K562 (cell line): ENCODE measurements around the gene INTS1. TPM values are rescaled to one million over a fixed set of nuclear protein-coding genes. Genes with fewer than 3 reads are reported as not detected.
A peak's percentile ranks its signal among the peaks of the same experiment; 100 is the strongest.

Source experiments
- ATAC-seq: fragments of 200-7000 bp; cut with Tn5 transposase; 3 replicates; pipeline ENCODE4 v1.9.1; 2020; ENCODE audit warnings: moderate library complexity
- BruUV-seq: library from RNA; stranded (reverse); fragments of 400-500 nt; replicated peaks from 2 replicates; lab custom pipeline; 2021; lab: Mats Ljungman, UMichigan
- CTCF ChIA-PET: fragments of 300-600 bp; formaldehyde crosslinking; extraction: SDS; loops from one replicate; lab custom pipeline; 2021; ENCODE audit warnings: low intra/inter-chr PET ratio; lab: Yijun Ruan, JAX
- POLR2A ChIA-PET: fragments of 300-600, 350-650 bp; sonication (Branson Sonifier 250); formaldehyde crosslinking; extraction: SDS; loops from one replicate; lab custom pipeline; 2021; ENCODE audit warnings: antibody characterized with exemption, inconsistent platforms; lab: Yijun Ruan, JAX
- DNase-seq, 4 experiments: peaks; one replicate each; pipeline versions ENCODE4 v3.0.0 to v3.0.0-alpha.2; 2011 to 2018; ENCODE audit warnings: low spot score in 3 of 4, mixed read lengths in 3 of 4; ENCODE audit errors: extremely low read depth in 1 of 4
- FAIRE-seq: peaks from 2 replicates; lab custom pipeline; 2011; peaks lifted over from hg19 to GRCh38; lab: Jason Lieb, UNC
- H2AFZ ChIP-seq: 2 replicates; pipeline ENCODE4 v1.6.0; 2011; ENCODE audit warnings: low read depth, low read length, control low read depth, inconsistent platforms
- H3K27ac ChIP-seq: fragments of 200-600 bp; 3 replicates; pipeline ENCODE4 v1.8.0; 2011; ENCODE audit warnings: low read depth, mild to moderate bottlenecking, control low read depth, inconsistent platforms, low read length, moderate library complexity, mixed read lengths; ENCODE audit errors: extremely low read depth
- H3K27me3 ChIP-seq, 2 experiments: fragments of 300-600 bp in 1 of 2; 2 replicates in 1 of 2; 3 replicates in 1 of 2; pipeline versions ENCODE4 v1.6.0 to v1.8.0; 2011; ENCODE audit warnings: inconsistent platforms in 2 of 2, low read length in 2 of 2, mild to moderate bottlenecking in 1 of 2, mixed read lengths in 1 of 2, moderate library complexity in 1 of 2; ENCODE audit not compliant: control insufficient read depth in 2 of 2, insufficient read depth in 2 of 2
- H3K36me3 ChIP-seq: fragments of 300-600 bp; 3 replicates; pipeline ENCODE4 v1.8.0; 2011; ENCODE audit warnings: mild to moderate bottlenecking, low read length, inconsistent platforms; ENCODE audit not compliant: control insufficient read depth, insufficient read depth
- H3K4me1 ChIP-seq, 2 experiments: fragments of 200-600 bp in 1 of 2; replicated peaks in 1 of 2; 2 replicates in 1 of 2; 3 replicates in 1 of 2; pipeline versions ENCODE4 v1.5.1 to v1.8.0; 2011; ENCODE audit warnings: inconsistent platforms in 2 of 2, low read length in 2 of 2, mild to moderate bottlenecking in 1 of 2, mixed read lengths in 1 of 2, moderate library complexity in 1 of 2; ENCODE audit not compliant: control insufficient read depth in 2 of 2, insufficient read depth in 2 of 2
- H3K4me2 ChIP-seq: 2 replicates; pipeline ENCODE4 v1.6.1; 2011; ENCODE audit warnings: low read length, control low read depth, inconsistent platforms, mixed read lengths; ENCODE audit not compliant: insufficient read depth
- H3K4me3 ChIP-seq: fragments of 200-600 bp; sonication (generic), shearing (Covaris generic); 2 replicates; pipeline ENCODE4 v1.5.1; 2016; ENCODE audit warnings: control low read depth, inconsistent platforms
- H3K79me2 ChIP-seq: fragments of 200-600 bp; 3 replicates; pipeline ENCODE4 v1.8.0; 2011; ENCODE audit warnings: low read length, inconsistent platforms; ENCODE audit not compliant: control insufficient read depth, insufficient read depth
- H3K9ac ChIP-seq, 2 experiments: 2 replicates each; pipeline versions ENCODE4 v1.6.0 to v1.6.1; 2011; ENCODE audit warnings: low read depth in 2 of 2, low read length in 2 of 2, control low read depth in 1 of 2, inconsistent platforms in 1 of 2, mild to moderate bottlenecking in 1 of 2, mixed read lengths in 1 of 2; ENCODE audit not compliant: insufficient read depth in 1 of 2
- H3K9me1 ChIP-seq: one replicate; pipeline ENCODE4 v1.6.0; 2011; ENCODE audit warnings: inconsistent platforms, mild to moderate bottlenecking, low read length, moderate library complexity; ENCODE audit not compliant: control insufficient read depth, insufficient read depth
- H3K9me3 ChIP-seq: replicated peaks from 2 replicates; pipeline ENCODE4 v1.5.1; 2011; ENCODE audit warnings: low read depth, low read length, inconsistent platforms; ENCODE audit not compliant: control insufficient read depth, insufficient read depth
- H4K20me1 ChIP-seq: replicated peaks from 2 replicates; pipeline ENCODE4 v1.6.1; 2011; ENCODE audit warnings: low read length, inconsistent platforms, mixed read lengths; ENCODE audit not compliant: control insufficient read depth, insufficient read depth
- CHD4 ChIP-seq: fragments of 200-600 bp; sonication (generic); IDR thresholded peaks from 3 replicates; pipeline ENCODE4 v1.6.1; 2012; ENCODE audit warnings: low read depth, mild to moderate bottlenecking, mixed read lengths, low read length, inconsistent platforms; ENCODE audit not compliant: insufficient read depth, insufficient replicate concordance, poor library complexity, severe bottlenecking
- MECOM ChIP-seq: fragments of 250-450 bp; sonication (Bioruptor Pico); IDR thresholded peaks from 2 replicates; pipeline ENCODE4 v1.8.0; 2022; ENCODE audit warnings: inconsistent platforms
- NELFE ChIP-seq: IDR thresholded peaks from 2 replicates; pipeline ENCODE4 v1.6.1; 2011; ENCODE audit warnings: mild to moderate bottlenecking; ENCODE audit not compliant: insufficient read depth, insufficient read length
- POLR2G ChIP-seq: fragments of 200-400 bp; formaldehyde crosslinking; IDR thresholded peaks from 2 replicates; pipeline ENCODE4 v1.6.1; 2017; ENCODE audit warnings: low read depth, mild to moderate bottlenecking, antibody characterized with exemption, low read length, moderate library complexity
- PRMT5 ChIP-seq: sonication (generic); formaldehyde crosslinking; IDR thresholded peaks from 2 replicates; pipeline ENCODE4 v1.5.0; 2020; ENCODE audit warnings: missing genetic modification reagents
- RBFOX2 ChIP-seq: fragments of 200-400 bp; formaldehyde crosslinking; IDR thresholded peaks from 2 replicates; pipeline ENCODE4 v1.6.1; 2017; ENCODE audit warnings: low read depth, mild to moderate bottlenecking, low read length, moderate library complexity
- ZBTB43 ChIP-seq: sonication (generic); formaldehyde crosslinking; IDR thresholded peaks from 2 replicates; pipeline ENCODE4 v1.8.0; 2023; ENCODE audit warnings: mild to moderate bottlenecking, missing genetic modification reagents
- WGBS: fragments of 100-300 bp; shearing (Covaris generic); methylation state at CpG from one replicate; pipeline ENCODE4 v1.1.6; 2016; ENCODE audit warnings: low coverage, mixed read lengths; ENCODE audit not compliant: insufficient coverage; ENCODE audit errors: missing lambda C conversion rate; 5-methylcytosine and 5-hydroxymethylcytosine counted together
- in situ Hi-C: fragments of 300-500 bp; cut with MboI; formaldehyde crosslinking; loops from 4 replicates; pipeline ENCODE4 v1.15.0; 2018; ENCODE audit warnings: inconsistent platforms, mixed read lengths
- intact Hi-C: fragments of 100-400 bp; cut with micrococcal nuclease; formaldehyde crosslinking; loops from 2 replicates; pipeline ENCODE4 v1.14.2; 2022
- polyA plus RNA-seq, 8 experiments: library from polyadenylated mRNA; depleted of rRNA in 4 of 8; stranded (reverse) in 5 of 8; unstranded in 3 of 8; fragments of >200 nt; fragmentation: Nextera tagmentation in 2 of 8; fragmentation: Illumina TruSeq in 1 of 8; extraction: Ambion mirVana in 2 of 8; extraction: Trizol in 1 of 8; gene quantifications; 2 replicates each; pipeline versions ENCODE4 v1.2.1 to v1.2.3, GENCODE V29; 2011 to 2014; ENCODE audit warnings: inconsistent platforms in 1 of 8, missing spikeins in 1 of 8
- total RNA-seq, 7 experiments: library from RNA; depleted of rRNA in 6 of 7; stranded (reverse); fragments of >200 nt in 6 of 7; fragmentation: Illumina TruSeq in 2 of 7; extraction: Trizol in 2 of 7; gene quantifications; 2 replicates each; pipeline versions ENCODE4 v1.2.1 to v1.2.3, GENCODE V29; 2011 to 2021; ENCODE audit warnings: low replicate concordance in 1 of 7

Gene INTS1
- total and polyA plus RNA-seq, 9 of the 15 experiments (the other 6 are each of a cell fraction or from before 2014, with no cell fraction given), result 0.34 to 119 (median 18.5) TPM

- Histone ChIP-seq H3K4me1 (peaks cover 0 to 9% of the 10 kb centered on the region in 2 experiments; a peak in 1 of 5 replicates), H3K9ac (no peak overlapping the region; a peak in 1 of 4 replicates), H2AFZ (no peak overlapping the region), H3K79me2 (no peaks in the 10 kb centered on the region), H4K20me1 (no peaks in the 10 kb centered on the region), H3K9me3 (no peaks in the 10 kb centered on the region)
- no peak for DNase-seq
- WGBS, result 97% methylated on average over 12 of the region's 18 CpGs
- intact Hi-C loops, result no loop called here
- CTCF ChIA-PET, result no interaction called here
- TF ChIP-seq ZBTB43 (CRISPR knock-in tag) (no peak), POLR2G (0 out of 2 replicates have a peak, but pooled peaks have one; percentile 20), PRMT5 (no peak), MECOM (no peak), NELFE (no peak), CHD4 (no peak), RBFOX2 (0 out of 2 replicates have a peak, but pooled peaks have one; percentile 16)
- TF ChIP-seq, all 486 proteins: peak for 2
- no peak overlapping the region for H3K4me2 ChIP-seq
- BruUV-seq, result no TSS peak
- ATAC-seq, result no peak
- H3K36me3 ChIP-seq, result peaks cover 87% of the 10 kb centered on the region; the same call in 2 of the 3 replicates
- no peak for FAIRE-seq
- in situ Hi-C loops, result no loop called here
- no peaks in the 10 kb centered on the region for H3K9me1 ChIP-seq
- H3K27ac ChIP-seq, result no peak overlapping the region
- no peaks in the 10 kb centered on the region for H3K27me3 ChIP-seq
- POLR2A ChIA-PET, result interaction anchor here (1.1 kb wide), 1 partner anchor 9 kb away, joined by 3 read pairs; no protein-coding TSS in a partner anchor
- H3K4me3 ChIP-seq, result no peak overlapping the region
These were observed 14.9 kb downstream of the INTS1 start for GRCh38 chr7:1489336-1489735.
